ENCODE results near the gene SRP68.

The SRP68 gene

DNA sequence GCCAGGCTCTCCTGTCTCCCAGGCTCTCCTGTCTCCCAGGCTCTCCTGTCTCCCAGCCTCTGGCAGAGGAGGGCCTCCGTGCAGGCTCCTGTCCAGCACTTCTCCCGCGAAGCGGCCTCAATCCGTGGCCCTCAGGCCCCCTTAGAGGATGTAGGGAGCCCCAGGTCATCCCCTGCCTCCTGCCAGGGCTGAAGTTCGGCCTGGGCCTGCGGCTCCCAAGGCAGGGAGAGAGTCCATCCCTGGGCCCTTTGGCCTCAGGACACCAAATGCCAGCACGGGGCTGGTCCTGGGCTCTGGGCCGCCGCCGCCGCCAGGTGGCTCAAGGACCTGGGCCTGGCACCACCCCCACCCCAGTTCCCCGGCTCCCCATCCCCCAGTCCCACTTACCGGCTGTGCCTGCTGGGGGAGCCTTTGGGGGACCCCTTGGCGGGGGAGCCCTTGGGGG lies 45.6 kb downstream of the SRP68 start:
- DNase-seq, result no peak
- ChIA-PET CTCF (interaction anchor here (1.3 kb wide), 1 partner anchor 26 kb away, joined by 3 read pairs; the partner anchor contains the start of gene CDK3), POLR2A (no interaction called here)

DNA sequence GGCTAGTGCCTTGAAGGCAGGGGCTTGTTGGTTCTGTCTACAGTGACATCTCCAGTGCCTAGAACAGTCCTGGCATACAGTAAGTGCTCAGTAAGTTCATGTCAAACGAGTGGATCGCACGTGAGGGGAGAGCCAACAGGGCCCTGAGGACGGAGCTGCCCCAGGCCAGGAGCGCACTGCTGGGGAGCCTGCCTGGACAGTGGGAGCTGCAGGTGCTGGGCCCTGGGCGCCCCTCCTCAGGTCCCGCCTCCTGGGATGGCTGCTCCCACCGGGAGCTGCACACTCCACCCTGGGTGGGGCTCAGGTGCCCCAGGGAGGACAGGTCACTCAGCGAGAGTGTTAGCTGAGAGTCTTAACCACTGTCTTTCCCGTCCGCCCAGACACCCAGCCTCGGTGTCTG lies 47.0 kb downstream of the SRP68 start:
- peaks cover 0 to 3% (median 0%) of the 10 kb centered on the region in 4 experiments for H3K36me3 ChIP-seq (ENCODE audit: control insufficient read depth in 4 of 4, insufficient read depth in 4 of 4, low read length in 3 of 4)
- H3K27me3 ChIP-seq (replicated peaks in 2 of 5; ENCODE audit: control insufficient read depth in 4 of 5, insufficient read depth in 5 of 5, low read length in 4 of 5), result no peaks in the 10 kb centered on the region
- no peak overlapping the region for H3K27ac ChIP-seq (ENCODE audit: insufficient read depth in 1 of 2, low read depth in 1 of 2, low read length in 2 of 2, poor library complexity in 1 of 2, severe bottlenecking in 2 of 2)
- no peaks in the 10 kb centered on the region for H3K9me3 ChIP-seq (ENCODE audit: control extremely low read depth in 1 of 5, control insufficient read depth in 4 of 5, insufficient read depth in 2 of 5, low read depth in 1 of 5, low read length in 4 of 5)
- H3K4me1 ChIP-seq (ENCODE audit: control extremely low read depth in 1 of 4, control insufficient read depth in 4 of 4, insufficient read depth in 4 of 4, low read length in 3 of 4), result peaks cover 0 to 35% (median 34%) of the 10 kb centered on the region in 4 experiments
- no peak for DNase-seq
- CTCF ChIA-PET, result interaction anchor here (0.8 to 1.2 kb wide), 4 partner anchors 12 to 84 kb away, joined by 3 to 5 read pairs (median 3); partner anchors contain the start of gene FBF1
- WGBS (ENCODE audit: insufficient coverage), result 93% methylated on average over 9 of the region's 12 CpGs
- POLR2A ChIA-PET, result interaction anchor here (0.6 kb wide), 1 partner anchor 46 kb away, joined by 3 read pairs; no protein-coding TSS in a partner anchor
- no peak overlapping the region for H3K4me3 ChIP-seq (ENCODE audit: control insufficient read depth in 1 of 7, extremely low read depth in 1 of 7, insufficient read depth in 4 of 7, low read depth in 2 of 7, low read length in 6 of 7)

More for the DNA sequence above, 45.6 kb downstream of the SRP68 start:
- H3K4me3 ChIP-seq (ENCODE audit: control insufficient read depth in 1 of 7, extremely low read depth in 1 of 7, insufficient read depth in 4 of 7, low read depth in 2 of 7, low read length in 6 of 7), result peak overlapping the region in 1 of 7 experiments; percentile 55
- no peaks in the 10 kb centered on the region for H3K9me3 ChIP-seq (ENCODE audit: control extremely low read depth in 1 of 5, control insufficient read depth in 4 of 5, insufficient read depth in 2 of 5, low read depth in 1 of 5, low read length in 4 of 5)
- no peaks in the 10 kb centered on the region for H3K27me3 ChIP-seq (replicated peaks in 2 of 5; ENCODE audit: control insufficient read depth in 4 of 5, insufficient read depth in 5 of 5, low read length in 4 of 5)
- no peak overlapping the region for H3K27ac ChIP-seq (ENCODE audit: insufficient read depth in 1 of 2, low read depth in 1 of 2, low read length in 2 of 2, poor library complexity in 1 of 2, severe bottlenecking in 2 of 2)
- peaks cover 0 to 39% (median 38%) of the 10 kb centered on the region in 4 experiments for H3K4me1 ChIP-seq (ENCODE audit: control extremely low read depth in 1 of 4, control insufficient read depth in 4 of 4, insufficient read depth in 4 of 4, low read length in 3 of 4)
- WGBS (ENCODE audit: insufficient coverage), result 88% methylated on average over 11 of the region's 15 CpGs
- peaks cover 0 to 3% (median 0%) of the 10 kb centered on the region in 4 experiments for H3K36me3 ChIP-seq (ENCODE audit: control insufficient read depth in 4 of 4, insufficient read depth in 4 of 4, low read length in 3 of 4)

DNA sequence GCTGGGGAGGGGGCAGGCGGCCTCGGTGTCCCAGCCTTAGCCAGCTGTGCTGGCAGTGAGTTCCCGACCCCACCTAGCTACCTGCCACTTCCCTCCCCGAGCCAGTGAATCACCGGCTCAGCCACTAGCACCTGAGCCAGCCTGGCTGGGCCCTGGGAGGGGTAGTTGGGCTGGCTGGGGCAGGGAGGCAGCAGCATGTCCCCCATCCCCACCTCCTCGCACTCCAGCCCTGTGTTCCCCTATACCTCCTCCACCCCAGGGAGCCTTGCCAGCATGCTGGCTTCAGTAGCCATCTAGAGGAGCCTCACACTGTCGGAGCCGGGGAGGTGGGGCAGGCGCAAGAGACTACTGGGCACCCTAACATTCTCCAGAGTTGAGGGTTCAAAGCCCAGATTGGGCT lies 48.0 kb downstream of the SRP68 start:
- H3K9me3 ChIP-seq (ENCODE audit: control extremely low read depth in 1 of 5, control insufficient read depth in 4 of 5, insufficient read depth in 2 of 5, low read depth in 1 of 5, low read length in 4 of 5), result no peaks in the 10 kb centered on the region
- no peaks in the 10 kb centered on the region for H3K27me3 ChIP-seq (replicated peaks in 2 of 5; ENCODE audit: control insufficient read depth in 4 of 5, insufficient read depth in 5 of 5, low read length in 4 of 5)
- H3K4me1 ChIP-seq (ENCODE audit: control extremely low read depth in 1 of 4, control insufficient read depth in 4 of 4, insufficient read depth in 4 of 4, low read length in 3 of 4), result peaks cover 0 to 28% (median 26%) of the 10 kb centered on the region in 4 experiments
- POLR2A ChIA-PET, result no interaction called here
- 100% methylated on average over 5 of the region's 9 CpGs for WGBS (ENCODE audit: insufficient coverage)
- DNase-seq, result no peak
- CTCF ChIA-PET, result interaction anchor here (2.5 kb wide), 1 partner anchor 11 kb away, joined by 12 read pairs; no protein-coding TSS in a partner anchor
- no peak overlapping the region for H3K4me3 ChIP-seq (ENCODE audit: control insufficient read depth in 1 of 7, extremely low read depth in 1 of 7, insufficient read depth in 4 of 7, low read depth in 2 of 7, low read length in 6 of 7)
- H3K27ac ChIP-seq (ENCODE audit: insufficient read depth in 1 of 2, low read depth in 1 of 2, low read length in 2 of 2, poor library complexity in 1 of 2, severe bottlenecking in 2 of 2), result no peak overlapping the region
- peaks cover 0 to 3% (median 0%) of the 10 kb centered on the region in 4 experiments for H3K36me3 ChIP-seq (ENCODE audit: control insufficient read depth in 4 of 4, insufficient read depth in 4 of 4, low read length in 3 of 4)

DNA sequence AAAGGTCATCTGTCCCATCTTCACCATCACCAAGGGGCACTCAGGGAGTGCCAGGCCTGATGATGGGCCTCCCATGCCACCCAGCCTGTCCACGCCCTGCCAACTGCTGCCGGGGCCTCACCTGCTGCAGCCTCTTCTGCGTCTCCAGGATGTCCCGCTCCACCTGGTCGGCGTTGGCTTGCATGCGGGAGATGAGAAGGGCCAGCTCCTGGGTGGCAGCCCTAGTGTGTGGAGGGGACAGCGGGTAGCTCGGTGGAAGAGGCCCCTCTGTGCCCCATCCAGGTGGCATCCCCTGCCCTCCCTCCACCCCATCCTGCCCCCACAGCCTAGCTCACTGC lies 48.4 kb downstream of the SRP68 start:
- DNase-seq, result no peak
- CTCF ChIA-PET, result interaction anchor here (2.5 kb wide), 1 partner anchor 10 kb away, joined by 12 read pairs; no protein-coding TSS in a partner anchor
- Histone ChIP-seq H3K4me3 (ENCODE audit: control insufficient read depth in 1 of 7, extremely low read depth in 1 of 7, insufficient read depth in 4 of 7, low read depth in 2 of 7, low read length in 6 of 7) (no peak overlapping the region), H3K9me3 (ENCODE audit: control extremely low read depth in 1 of 5, control insufficient read depth in 4 of 5, insufficient read depth in 2 of 5, low read depth in 1 of 5, low read length in 4 of 5) (no peaks in the 10 kb centered on the region), H3K27ac (ENCODE audit: insufficient read depth in 1 of 2, low read depth in 1 of 2, low read length in 2 of 2, poor library complexity in 1 of 2, severe bottlenecking in 2 of 2) (no peak overlapping the region), H3K4me1 (ENCODE audit: control extremely low read depth in 1 of 4, control insufficient read depth in 4 of 4, insufficient read depth in 4 of 4, low read length in 3 of 4) (peaks cover 0 to 26% (median 22%) of the 10 kb centered on the region in 4 experiments), H3K36me3 (ENCODE audit: control insufficient read depth in 4 of 4, insufficient read depth in 4 of 4, low read length in 3 of 4) (peaks cover 0 to 3% (median 0%) of the 10 kb centered on the region in 4 experiments), H3K27me3 (replicated peaks in 2 of 5; ENCODE audit: control insufficient read depth in 4 of 5, insufficient read depth in 5 of 5, low read length in 4 of 5) (no peaks in the 10 kb centered on the region)
- WGBS (ENCODE audit: insufficient coverage), result 98% methylated on average over 7 of the region's 9 CpGs
- POLR2A ChIA-PET, result interaction anchor here (0.6 kb wide), 1 partner anchor 18 kb away, joined by 3 read pairs; no protein-coding TSS in a partner anchor

DNA sequence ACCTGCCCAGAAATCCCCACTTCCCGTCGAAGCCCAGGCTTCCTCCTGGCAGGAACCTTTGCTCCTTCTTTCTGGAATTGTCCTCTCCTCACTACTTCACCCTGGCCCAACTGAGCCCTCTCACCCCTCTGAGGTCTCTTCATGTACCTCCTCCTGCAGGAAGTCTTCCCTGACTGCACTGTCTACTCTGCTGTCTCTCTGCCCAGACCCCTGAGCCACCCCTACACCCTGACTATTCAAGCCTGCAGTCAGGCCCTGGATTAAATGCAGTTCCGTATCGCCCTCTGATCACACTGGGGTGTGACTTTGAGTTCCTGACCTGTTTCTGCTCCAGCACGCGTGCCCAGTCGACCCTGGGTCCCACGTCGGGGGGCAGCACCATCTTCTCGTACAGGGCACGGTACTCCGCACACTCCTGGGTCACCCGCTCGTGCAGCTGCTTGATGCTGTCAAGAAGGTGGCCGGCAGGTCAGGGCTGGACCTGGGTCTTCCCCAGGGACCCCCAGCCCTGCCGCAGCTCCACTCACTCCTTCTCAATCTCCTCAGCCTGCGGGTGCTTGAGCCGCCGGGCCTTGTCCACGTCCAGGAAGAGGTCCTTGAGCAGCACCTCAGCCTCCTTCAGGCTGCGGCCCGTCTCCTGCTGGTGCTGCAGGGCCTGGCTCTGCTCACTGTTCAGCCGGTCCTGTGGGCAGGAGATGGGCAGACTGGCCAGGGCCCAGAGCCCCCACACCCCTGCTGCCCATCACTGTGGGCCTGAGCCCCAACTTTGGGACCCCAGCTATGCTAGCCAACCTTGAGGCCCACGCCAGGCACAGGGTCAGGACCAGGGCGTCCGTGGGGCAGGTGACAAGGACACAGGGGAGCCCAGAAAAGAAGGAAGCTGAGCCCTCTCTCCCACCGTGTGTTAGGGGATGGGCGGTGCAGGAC lies 49.1 kb downstream of the SRP68 start:
- no peak overlapping the region for H3K4me3 ChIP-seq (ENCODE audit: control insufficient read depth in 1 of 7, extremely low read depth in 1 of 7, insufficient read depth in 4 of 7, low read depth in 2 of 7, low read length in 6 of 7)
- peaks cover 0 to 19% (median 15%) of the 10 kb centered on the region in 4 experiments for H3K4me1 ChIP-seq (ENCODE audit: control extremely low read depth in 1 of 4, control insufficient read depth in 4 of 4, insufficient read depth in 4 of 4, low read length in 3 of 4)
- ChIA-PET POLR2A (interaction anchor here (0.6 kb wide), 1 partner anchor 18 kb away, joined by 3 read pairs; no protein-coding TSS in a partner anchor), CTCF (interaction anchor here (2.5 to 13.9 kb wide), 2 partner anchors 9 to 21 kb away, joined by 12 to 183 read pairs; partner anchors contain the start of gene CDK3)
- H3K27me3 ChIP-seq (replicated peaks in 2 of 5; ENCODE audit: control insufficient read depth in 4 of 5, insufficient read depth in 5 of 5, low read length in 4 of 5), result no peaks in the 10 kb centered on the region
- no peak overlapping the region for H3K27ac ChIP-seq (ENCODE audit: insufficient read depth in 1 of 2, low read depth in 1 of 2, low read length in 2 of 2, poor library complexity in 1 of 2, severe bottlenecking in 2 of 2)
- no peak for DNase-seq
- 95% methylated on average over 16 of the region's 28 CpGs for WGBS (ENCODE audit: insufficient coverage)
- H3K9me3 ChIP-seq (ENCODE audit: control extremely low read depth in 1 of 5, control insufficient read depth in 4 of 5, insufficient read depth in 2 of 5, low read depth in 1 of 5, low read length in 4 of 5), result no peaks in the 10 kb centered on the region
- peaks cover 0 to 3% (median 0%) of the 10 kb centered on the region in 4 experiments for H3K36me3 ChIP-seq (ENCODE audit: control insufficient read depth in 4 of 4, insufficient read depth in 4 of 4, low read length in 3 of 4)

DNA sequence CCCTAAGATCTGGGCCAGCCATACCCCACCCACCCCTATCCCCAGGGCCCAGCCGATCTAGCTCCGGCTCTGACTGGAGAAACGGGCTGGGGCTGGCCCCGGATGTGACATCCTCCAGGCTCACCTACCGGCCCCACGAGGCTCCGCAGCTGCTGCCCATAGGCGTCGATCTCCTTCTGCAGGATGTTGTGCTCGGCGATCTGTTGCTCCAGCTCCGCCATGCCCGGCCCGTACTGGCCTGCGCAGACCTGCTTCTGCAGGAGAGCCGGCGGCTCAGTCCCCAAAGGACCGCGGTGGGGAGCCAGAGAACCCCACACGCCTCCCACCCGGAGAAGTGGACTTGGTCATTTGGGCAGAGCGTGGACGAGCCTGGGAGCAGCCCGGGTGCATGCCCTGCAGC lies 50.0 kb downstream of the SRP68 start:
- H3K9me3 ChIP-seq (ENCODE audit: control extremely low read depth in 1 of 5, control insufficient read depth in 4 of 5, insufficient read depth in 2 of 5, low read depth in 1 of 5, low read length in 4 of 5), result no peaks in the 10 kb centered on the region
- WGBS (ENCODE audit: insufficient coverage), result 92% methylated on average over 21 of the region's 24 CpGs
- no peak for DNase-seq
- no peak overlapping the region for H3K27ac ChIP-seq (ENCODE audit: insufficient read depth in 1 of 2, low read depth in 1 of 2, low read length in 2 of 2, poor library complexity in 1 of 2, severe bottlenecking in 2 of 2)
- H3K4me3 ChIP-seq (ENCODE audit: control insufficient read depth in 1 of 7, extremely low read depth in 1 of 7, insufficient read depth in 4 of 7, low read depth in 2 of 7, low read length in 6 of 7), result no peak overlapping the region
- ChIA-PET POLR2A (no interaction called here), CTCF (interaction anchor here (2.5 to 13.9 kb wide), 2 partner anchors 8 to 20 kb away, joined by 12 to 183 read pairs; partner anchors contain the start of gene CDK3)
- no peaks in the 10 kb centered on the region for H3K27me3 ChIP-seq (replicated peaks in 2 of 5; ENCODE audit: control insufficient read depth in 4 of 5, insufficient read depth in 5 of 5, low read length in 4 of 5)
- peaks cover 0 to 3% (median under 1%) of the 10 kb centered on the region in 4 experiments for H3K36me3 ChIP-seq (ENCODE audit: control insufficient read depth in 4 of 4, insufficient read depth in 4 of 4, low read length in 3 of 4)
- peaks cover 0 to 12% (median 8%) of the 10 kb centered on the region in 4 experiments for H3K4me1 ChIP-seq (ENCODE audit: control extremely low read depth in 1 of 4, control insufficient read depth in 4 of 4, insufficient read depth in 4 of 4, low read length in 3 of 4)
